A673 (cell line): ENCODE data around the gene HSPA2.

Experiments used
- EZH2 ChIP-seq: fragments of 200-600 bp; sonication (generic); IDR thresholded peaks from 2 replicates; pipeline ENCODE4 v1.6.1; 2017; ENCODE audit warnings: borderline replicate concordance, low read depth, mild to moderate bottlenecking, mixed read lengths, antibody characterized with exemption, low read length; ENCODE audit not compliant: poor library complexity, severe bottlenecking
- TF ChIP-seq, protein P1 (sequence below): fragments of 300-800, 200-600 bp; sonication (generic); conservative IDR thresholded peaks from 2 replicates; pipeline ENCODE4 v1.5.1; 2017; ENCODE audit warnings: low read depth, mild to moderate bottlenecking, antibody characterized with exemption, low read length, moderate library complexity, mixed read lengths

DNA sequence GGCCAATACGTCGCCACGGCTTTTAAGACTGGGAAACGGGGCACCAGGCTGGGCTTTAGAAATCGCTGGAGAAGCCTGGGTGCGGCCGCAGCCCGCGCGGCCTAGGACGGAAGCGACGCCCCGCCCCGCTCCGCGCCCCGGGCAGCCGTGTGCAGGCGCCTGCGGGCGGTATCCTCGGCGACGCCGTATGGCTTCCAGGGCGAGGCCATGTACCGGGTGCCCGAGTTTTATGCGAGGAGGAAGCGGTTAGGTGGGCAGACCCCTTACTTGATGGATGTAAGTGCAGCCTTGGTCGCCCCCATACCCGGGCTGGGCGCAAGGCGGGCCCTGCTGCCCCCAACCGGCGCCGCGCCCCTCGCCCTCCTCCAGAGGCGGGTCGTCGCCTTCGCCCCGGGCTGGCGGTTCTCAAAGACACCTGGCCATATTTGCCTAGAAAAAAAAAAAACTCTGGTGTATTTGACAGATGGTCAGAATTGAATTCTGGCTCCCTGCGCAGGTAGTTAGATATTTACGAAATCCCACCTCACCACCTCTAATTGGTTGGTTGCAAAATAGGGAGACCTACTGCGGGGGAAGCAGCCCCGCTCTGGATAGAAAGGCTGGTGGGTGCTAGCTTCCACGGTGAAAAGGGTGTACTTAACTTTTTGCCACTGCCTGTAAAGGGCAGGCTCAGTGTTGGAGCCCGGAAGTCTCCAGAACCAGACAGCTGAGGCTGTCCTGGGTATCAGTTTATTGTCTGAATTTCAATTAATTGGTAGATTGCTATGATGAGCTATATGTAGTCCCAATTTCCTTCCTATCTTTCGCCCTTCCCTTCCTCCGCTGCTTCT, 9.5 kb downstream of the HSPA2 start, which contains the start of gene PPP1R36:
- TF ChIP-seq, protein P1, sequence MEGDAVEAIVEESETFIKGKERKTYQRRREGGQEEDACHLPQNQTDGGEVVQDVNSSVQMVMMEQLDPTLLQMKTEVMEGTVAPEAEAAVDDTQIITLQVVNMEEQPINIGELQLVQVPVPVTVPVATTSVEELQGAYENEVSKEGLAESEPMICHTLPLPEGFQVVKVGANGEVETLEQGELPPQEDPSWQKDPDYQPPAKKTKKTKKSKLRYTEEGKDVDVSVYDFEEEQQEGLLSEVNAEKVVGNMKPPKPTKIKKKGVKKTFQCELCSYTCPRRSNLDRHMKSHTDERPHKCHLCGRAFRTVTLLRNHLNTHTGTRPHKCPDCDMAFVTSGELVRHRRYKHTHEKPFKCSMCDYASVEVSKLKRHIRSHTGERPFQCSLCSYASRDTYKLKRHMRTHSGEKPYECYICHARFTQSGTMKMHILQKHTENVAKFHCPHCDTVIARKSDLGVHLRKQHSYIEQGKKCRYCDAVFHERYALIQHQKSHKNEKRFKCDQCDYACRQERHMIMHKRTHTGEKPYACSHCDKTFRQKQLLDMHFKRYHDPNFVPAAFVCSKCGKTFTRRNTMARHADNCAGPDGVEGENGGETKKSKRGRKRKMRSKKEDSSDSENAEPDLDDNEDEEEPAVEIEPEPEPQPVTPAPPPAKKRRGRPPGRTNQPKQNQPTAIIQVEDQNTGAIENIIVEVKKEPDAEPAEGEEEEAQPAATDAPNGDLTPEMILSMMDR: no peak
- no peak for TF ChIP-seq EZH2
